GM21737 (cell line): Measurements from ENCODE around the gene RBMY1J.
"Not testable (repeated sequence)": the region's sequence is repeated elsewhere in the genome, so short reads cannot be mapped to it uniquely, and the experiment has no call there.

ENCODE experiments used
- ATAC-seq: cut with Tn5 transposase; IDR thresholded peaks from one replicate; pipeline ENCODE4 v1.9.1; 2021; ENCODE audit warnings: mild to moderate bottlenecking, moderate library complexity; ENCODE audit not compliant: unreplicated experiment

RBMY1J gene

DNA sequence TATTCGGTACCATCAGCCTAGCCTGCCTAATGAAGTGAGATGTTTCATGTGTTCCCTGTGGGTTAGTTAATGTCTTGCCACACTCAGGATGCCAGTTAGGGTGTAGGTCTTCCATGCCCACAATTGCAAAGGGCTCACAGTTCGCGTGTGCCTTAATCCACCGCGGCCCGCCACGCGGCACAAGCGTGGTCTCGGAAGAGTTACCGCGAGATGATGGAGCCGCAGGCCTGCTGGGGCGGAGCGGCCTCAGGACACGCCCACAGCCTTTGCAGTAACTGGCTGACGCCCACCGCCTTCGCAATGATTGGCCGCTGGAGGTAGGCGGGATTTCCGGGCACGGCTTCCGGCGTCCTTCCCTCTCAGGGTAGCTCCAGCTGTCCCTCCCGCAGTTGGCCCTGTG is at the start of gene RBMY1J:
RBMY1J (plus strand) TSS at position 301 of the 400 bp plus-strand sequence. CDS start 2,038 bp downstream, outside the sequence.
- not testable (repeated sequence) for ATAC-seq

DNA sequence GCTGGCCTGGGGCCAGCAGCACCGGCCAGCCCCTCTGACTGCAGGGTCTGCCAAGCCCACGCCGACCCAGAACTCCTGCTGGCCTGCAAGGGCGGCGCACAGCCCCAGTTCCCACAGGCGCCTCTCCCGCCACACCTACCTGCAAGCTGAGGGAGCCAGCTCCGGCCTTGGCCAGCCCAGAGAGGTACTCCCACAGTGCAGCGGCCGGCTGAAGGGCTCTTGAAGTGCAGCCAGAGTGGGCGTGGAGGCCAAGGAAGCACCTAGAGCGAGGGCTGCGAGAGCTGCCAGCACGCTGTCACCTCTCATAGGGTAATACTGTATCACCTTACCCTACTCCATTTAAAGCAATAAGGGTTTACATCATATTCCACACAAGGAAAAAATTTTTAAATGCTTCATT is 35.8 kb upstream of the RBMY1J start:
- ATAC-seq, result no peak

DNA sequence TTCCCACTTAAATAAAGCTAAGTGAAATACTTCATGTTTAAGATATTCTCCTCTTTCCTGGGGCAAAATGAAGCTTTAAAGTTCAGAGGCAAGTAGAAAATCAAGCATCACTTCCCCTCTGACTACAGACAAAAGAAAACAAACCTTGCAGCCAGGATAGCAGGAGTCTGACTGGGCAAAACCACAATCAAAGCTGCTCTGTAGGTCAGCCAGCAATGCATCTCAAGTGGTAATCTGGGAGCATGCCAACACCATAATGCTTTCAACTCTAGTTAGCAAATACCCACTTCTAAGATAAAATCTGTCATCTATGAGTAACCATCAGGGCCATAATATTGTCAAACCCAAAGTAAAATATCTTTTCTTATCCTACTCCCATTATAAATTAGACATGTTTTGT is 32.6 kb upstream of the RBMY1J start:
- ATAC-seq, result no peak

DNA sequence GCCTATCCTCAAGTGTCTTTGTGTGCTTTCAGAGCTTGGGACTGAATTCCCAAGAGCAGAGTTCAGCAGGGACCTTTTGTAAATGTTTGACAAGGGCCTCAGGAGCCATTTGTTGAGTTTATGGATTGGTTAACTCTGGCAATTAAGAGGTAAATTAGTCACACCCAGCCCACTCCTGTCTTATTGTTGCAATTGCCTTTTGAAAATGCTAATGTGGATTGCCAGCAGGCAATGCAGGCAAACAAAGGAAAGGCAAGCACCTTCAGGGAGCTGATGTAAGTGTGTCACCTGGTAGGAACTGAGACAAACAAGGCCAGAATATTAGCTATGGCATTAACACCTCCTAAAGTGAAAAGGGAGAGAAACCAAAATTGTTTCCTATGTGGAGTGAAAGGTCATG is 29.7 kb upstream of the RBMY1J start:
- ATAC-seq, result no peak

DNA sequence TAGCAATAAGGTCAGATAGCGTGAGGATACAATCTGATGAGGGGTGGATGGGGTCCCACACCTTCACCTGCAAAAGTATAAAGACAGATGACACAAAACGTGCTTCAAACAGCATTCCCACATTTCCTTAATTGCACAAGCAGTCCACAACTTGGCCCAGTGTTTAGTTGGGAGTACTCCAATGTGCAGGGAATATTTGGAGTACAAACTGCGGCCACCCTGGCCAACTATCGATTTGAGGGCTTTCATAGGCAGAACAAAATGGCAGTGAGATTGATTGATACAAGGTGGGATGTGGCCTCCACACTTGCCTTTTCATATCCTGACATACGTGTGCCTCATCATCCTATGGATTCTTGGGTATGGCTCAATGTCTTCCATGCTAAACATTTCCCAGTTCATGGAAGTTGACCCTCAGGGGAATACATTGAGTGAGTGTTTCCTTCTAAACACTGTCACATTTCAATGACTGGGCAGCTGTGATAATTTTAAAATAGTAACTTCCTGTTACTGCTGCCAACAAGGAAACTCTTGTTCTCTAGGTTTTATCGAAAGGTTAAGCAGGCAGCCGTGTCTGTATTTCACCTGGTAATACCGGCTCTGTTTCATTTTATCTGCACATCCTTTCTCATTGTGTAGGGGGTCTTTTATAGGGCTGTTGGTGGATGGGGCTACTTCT is 41.6 kb downstream of the RBMY1J start:
- ATAC-seq, result not testable (repeated sequence)

DNA sequence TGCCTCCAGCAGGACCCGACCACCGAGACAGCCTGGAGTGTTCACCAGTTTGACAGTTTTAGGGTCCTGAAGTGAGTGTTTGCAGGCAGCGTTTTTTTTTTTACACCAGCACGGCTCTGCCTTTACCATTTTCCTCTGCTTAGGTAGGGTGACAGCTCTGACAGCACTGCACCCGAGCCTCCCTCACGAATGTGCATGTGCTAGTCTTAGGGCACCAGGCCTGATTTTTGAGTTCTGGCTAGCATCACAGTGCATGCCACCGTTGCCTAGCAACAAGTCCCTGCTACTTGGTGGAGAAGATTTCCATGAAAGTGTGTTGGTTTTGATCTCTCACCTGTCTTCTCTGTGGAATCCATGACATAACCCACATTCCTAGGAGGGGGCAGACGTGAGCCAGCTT is 52.3 kb downstream of the RBMY1J start:
- not testable (repeated sequence) for ATAC-seq

DNA sequence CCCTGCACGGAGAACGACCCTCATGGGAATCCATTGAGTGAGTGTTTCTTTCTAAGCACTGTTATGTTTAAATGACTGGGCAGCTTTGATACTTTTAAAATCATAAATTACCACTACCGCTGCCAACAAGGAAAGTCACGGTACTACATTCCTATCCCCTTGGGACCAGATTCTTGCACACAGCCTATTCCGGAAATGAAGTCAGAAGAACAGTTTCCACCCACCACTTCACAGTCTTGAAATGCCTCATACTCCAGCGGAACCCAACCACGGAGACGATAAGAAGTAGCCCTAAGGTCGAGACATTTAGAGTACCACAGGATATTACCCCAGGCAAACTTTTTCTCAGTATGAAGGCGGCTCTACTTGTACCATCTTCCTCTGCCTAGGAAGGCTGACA is 58.8 kb downstream of the RBMY1J start:
- not testable (repeated sequence) for ATAC-seq
